Breast epithelium (tissue), 3 donors: ENCODE results near the gene TRAPPC3.

Experiments
- CTCF ChIP-seq, 3 donors: fragments of 450-650 bp; IDR thresholded peaks; one replicate each; pipeline ENCODE4 v1.5.1; 2016 to 2017; ENCODE audit warnings: antibody characterized with exemption in 3 of 3, mild to moderate bottlenecking in 3 of 3, moderate library complexity in 3 of 3
- POLR2AphosphoS5 ChIP-seq, 3 donors: sonication (generic); formaldehyde crosslinking; IDR thresholded peaks; one replicate each; pipeline ENCODE4 v1.6.1; 2017; ENCODE audit warnings: antibody characterized with exemption in 3 of 3

- TF ChIP-seq CTCF (IDR thresholded peaks at IDR 0.05) (no peak), POLR2AphosphoS5 (IDR thresholded peaks at IDR 0.05) (no peak)
Observed at GRCh38 chr1:36175137-36176095, 26.1 kb upstream of the TRAPPC3 start.
